ENCODE measurements around the gene PIGH.
A peak's percentile ranks its signal among the peaks of the same experiment; 100 is the strongest.

DNA sequence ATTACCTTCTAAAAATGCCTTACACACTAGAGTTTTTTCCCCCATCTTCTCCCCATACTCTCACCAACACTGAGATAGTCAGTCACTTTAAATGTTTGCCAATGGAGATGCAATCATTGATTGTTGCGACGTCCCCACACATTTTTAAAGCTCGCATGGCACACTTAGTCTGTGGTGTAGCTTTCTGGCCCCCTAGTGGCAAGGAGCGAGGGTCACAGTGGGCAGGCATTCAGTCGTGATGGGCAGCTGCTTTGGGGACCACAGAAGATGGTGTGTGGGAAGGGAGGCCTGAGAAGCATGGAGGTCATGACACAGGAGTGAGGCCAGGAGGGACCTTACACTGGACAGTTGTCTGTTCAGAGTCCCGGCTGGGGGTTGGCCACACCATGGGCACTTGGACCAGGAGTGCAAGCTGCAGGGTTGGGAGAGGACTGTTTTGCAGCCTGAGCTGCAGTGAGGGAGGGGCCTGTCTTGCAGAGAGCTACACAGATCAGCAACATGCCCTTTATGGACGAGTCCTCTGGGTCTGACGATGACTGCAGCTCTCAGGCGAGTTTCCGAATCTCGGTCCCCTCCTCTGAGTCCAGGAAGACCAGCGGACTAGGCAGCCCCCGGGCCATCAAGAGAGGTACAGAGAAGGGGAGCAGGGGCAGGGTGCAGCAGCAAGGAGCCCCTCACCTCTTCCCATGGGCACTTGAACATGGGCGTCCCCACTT is 28.6 kb downstream of the PIGH start:
- TF ChIP-seq, protein P1, sequence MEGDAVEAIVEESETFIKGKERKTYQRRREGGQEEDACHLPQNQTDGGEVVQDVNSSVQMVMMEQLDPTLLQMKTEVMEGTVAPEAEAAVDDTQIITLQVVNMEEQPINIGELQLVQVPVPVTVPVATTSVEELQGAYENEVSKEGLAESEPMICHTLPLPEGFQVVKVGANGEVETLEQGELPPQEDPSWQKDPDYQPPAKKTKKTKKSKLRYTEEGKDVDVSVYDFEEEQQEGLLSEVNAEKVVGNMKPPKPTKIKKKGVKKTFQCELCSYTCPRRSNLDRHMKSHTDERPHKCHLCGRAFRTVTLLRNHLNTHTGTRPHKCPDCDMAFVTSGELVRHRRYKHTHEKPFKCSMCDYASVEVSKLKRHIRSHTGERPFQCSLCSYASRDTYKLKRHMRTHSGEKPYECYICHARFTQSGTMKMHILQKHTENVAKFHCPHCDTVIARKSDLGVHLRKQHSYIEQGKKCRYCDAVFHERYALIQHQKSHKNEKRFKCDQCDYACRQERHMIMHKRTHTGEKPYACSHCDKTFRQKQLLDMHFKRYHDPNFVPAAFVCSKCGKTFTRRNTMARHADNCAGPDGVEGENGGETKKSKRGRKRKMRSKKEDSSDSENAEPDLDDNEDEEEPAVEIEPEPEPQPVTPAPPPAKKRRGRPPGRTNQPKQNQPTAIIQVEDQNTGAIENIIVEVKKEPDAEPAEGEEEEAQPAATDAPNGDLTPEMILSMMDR (IDR thresholded peaks at IDR 0.05): peak; percentile 72 to 87 (median 81)
- TF ChIP-seq EP300 (IDR thresholded peaks at IDR 0.05): no peak

All from tibial nerve (tissue), 4 donors.